DMS53 (cell line): ENCODE data around the gene SPACDR.
"Not testable (repeated sequence)": the region's sequence is repeated elsewhere in the genome, so short reads cannot be mapped to it uniquely, and the experiment has no call there.

Experiments used
- DNase-seq: peaks from one replicate; lab custom pipeline; 2025; lab: John Stamatoyannopoulos, UW

Gene SPACDR

GRCh38 chr7:100464210-100464660, at the start of gene SPACDR:
SPACDR (minus strand) TSS chr7:100464260; CDS start chr7:100464025, 235 bp downstream.
- DNase-seq, result no peak

GRCh38 chr7:100513212-100513810, 49.3 kb upstream of the SPACDR start:
- DNase-seq, result no peak

- no peak for DNase-seq
Measured at GRCh38 chr7:100510437-100511239, 46.6 kb upstream of the SPACDR start.

- DNase-seq, result no peak
Measured at GRCh38 chr7:100509231-100509630, 45.2 kb upstream of the SPACDR start.

- DNase-seq, result peak; percentile 67
Measured at GRCh38 chr7:100506356-100506923, 42.4 kb upstream of the SPACDR start.

- no peak for DNase-seq
Measured at GRCh38 chr7:100504887-100505611, 41.0 kb upstream of the SPACDR start.

- not testable (repeated sequence) for DNase-seq
Measured at GRCh38 chr7:100504031-100504430, 40.0 kb upstream of the SPACDR start.

GRCh38 chr7:100500743-100501142, 36.7 kb upstream of the SPACDR start:
- not testable (repeated sequence) for DNase-seq

- no peak for DNase-seq
Measured at GRCh38 chr7:100496509-100496908, 32.4 kb upstream of the SPACDR start.

- DNase-seq, result peak; percentile 86
Measured at GRCh38 chr7:100493476-100494264, 29.6 kb upstream of the SPACDR start.

- no peak for DNase-seq
Measured at GRCh38 chr7:100492738-100493475, 28.8 kb upstream of the SPACDR start.

- no peak for DNase-seq
Measured at GRCh38 chr7:100491192-100491578, 27.1 kb upstream of the SPACDR start.

- DNase-seq, result peak; percentile 73
Measured at GRCh38 chr7:100490483-100491191, 26.6 kb upstream of the SPACDR start.

- DNase-seq, result peak; percentile 100
Measured at GRCh38 chr7:100489824-100490223, 25.8 kb upstream of the SPACDR start.

GRCh38 chr7:100489121-100489520, 25.1 kb upstream of the SPACDR start:
- DNase-seq, result no peak

- DNase-seq, result no peak
Measured at GRCh38 chr7:100488333-100489095, 24.5 kb upstream of the SPACDR start.

- DNase-seq, result peak; percentile 73
Measured at GRCh38 chr7:100486753-100487446, 22.8 kb upstream of the SPACDR start.

GRCh38 chr7:100486111-100486636, 22.1 kb upstream of the SPACDR start:
- DNase-seq, result no peak

GRCh38 chr7:100485471-100485876, 21.4 kb upstream of the SPACDR start:
- DNase-seq, result no peak
